Activated naive CD4-positive, alpha-beta T cell treated with anti-CD3 and anti-CD28 coated beads, Interleukin-2, amount 10 ng/mL, durations not matched to agents 7 days and 5 days (primary cell): ENCODE measurements around the gene TRAM2.
"Not testable (repeated sequence)": the region's sequence is repeated elsewhere in the genome, so short reads cannot be mapped to it uniquely, and the experiment has no call there.

Experiments
- CTCF ChIA-PET: fragments of 350-600 bp; sonication (Branson Sonifier 250); formaldehyde crosslinking; loops from one replicate; lab custom pipeline; 2021; ENCODE audit warnings: antibody characterized with exemption; lab: Charles Lee
- DNase-seq: peaks from one replicate; pipeline ENCODE4 v3.0.0-alpha.2; 2020
- H3K27ac Mint-ChIP-seq: one replicate; pipeline ENCODE4 v1.8.0; 2021; ENCODE audit warnings: mild to moderate bottlenecking, moderate library complexity, mixed read lengths
- H3K27me3 Mint-ChIP-seq: one replicate; pipeline ENCODE4 v1.8.0; 2021; ENCODE audit warnings: mild to moderate bottlenecking, mixed read lengths
- H3K36me3 Mint-ChIP-seq: one replicate; pipeline ENCODE4 v1.8.0; 2021; ENCODE audit warnings: mixed read lengths
- H3K4me1 Mint-ChIP-seq: one replicate; pipeline ENCODE4 v1.8.0; 2021; ENCODE audit warnings: mixed read lengths
- H3K4me3 Mint-ChIP-seq: one replicate; pipeline ENCODE4 v1.8.0; 2021; ENCODE audit warnings: mild to moderate bottlenecking, moderate library complexity, mixed read lengths
- H3K9me3 Mint-ChIP-seq: one replicate; pipeline ENCODE4 v1.8.0; 2021; ENCODE audit warnings: mixed read lengths

TRAM2 gene

DNA sequence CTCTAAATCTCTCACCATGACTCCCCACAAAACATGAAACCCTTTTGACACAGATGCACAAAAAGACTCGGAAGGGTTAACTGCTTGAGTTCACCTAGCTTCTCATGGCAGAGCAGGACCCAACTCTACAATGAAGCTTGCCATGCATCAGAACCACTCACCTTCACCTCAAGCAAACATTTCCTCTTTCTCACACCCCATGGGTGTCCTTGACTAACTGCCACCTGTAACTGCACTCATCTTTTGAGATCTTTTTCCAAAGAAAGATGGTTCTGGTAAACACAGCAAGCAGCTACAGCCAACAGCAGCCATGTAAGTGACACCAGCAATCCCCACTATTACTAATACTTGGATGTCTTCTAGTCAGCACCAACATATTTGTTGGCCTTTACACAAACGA, 80.2 kb downstream of the TRAM2 start:
- H3K4me3 Mint-ChIP-seq: no peak overlapping the region
- CTCF ChIA-PET: interaction anchor here (1.3 kb wide), 1 partner anchor 167 kb away, joined by 3 read pairs; no protein-coding TSS in a partner anchor
- DNase-seq: no peak
- H3K27ac Mint-ChIP-seq: no peak overlapping the region
- H3K27me3 Mint-ChIP-seq: no peaks in the 10 kb centered on the region
- no peaks in the 10 kb centered on the region for H3K36me3 Mint-ChIP-seq
- no peaks in the 10 kb centered on the region for H3K9me3 Mint-ChIP-seq
- H3K4me1 Mint-ChIP-seq: no peaks in the 10 kb centered on the region

DNA sequence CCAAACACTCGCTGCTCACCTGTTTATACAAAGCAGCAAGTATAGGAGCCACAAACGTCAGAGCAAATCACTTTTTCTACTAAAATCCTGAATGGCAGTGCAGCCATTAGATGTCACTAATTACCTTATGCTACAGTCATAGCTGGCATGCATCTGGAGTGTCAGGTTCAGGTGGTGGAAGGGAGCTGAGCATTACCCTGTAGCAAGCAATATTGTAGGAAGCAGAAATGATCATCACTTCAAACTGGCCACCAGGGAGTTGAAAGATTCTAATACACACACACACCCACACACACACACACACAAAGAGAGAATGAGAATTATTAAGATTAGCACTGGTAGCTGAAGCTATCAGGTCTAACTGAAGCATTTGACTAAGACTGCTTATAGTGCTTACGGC, 80.9 kb downstream of the TRAM2 start:
- H3K4me3 Mint-ChIP-seq: no peak overlapping the region
- H3K4me1 Mint-ChIP-seq: no peaks in the 10 kb centered on the region
- no peaks in the 10 kb centered on the region for H3K9me3 Mint-ChIP-seq
- H3K27me3 Mint-ChIP-seq: no peaks in the 10 kb centered on the region
- no peak for DNase-seq
- no peaks in the 10 kb centered on the region for H3K36me3 Mint-ChIP-seq
- no peak overlapping the region for H3K27ac Mint-ChIP-seq
- CTCF ChIA-PET: interaction anchor here (1.2 to 1.7 kb wide), 2 partner anchors 11 to 39 kb away, joined by 3 to 4 read pairs; no protein-coding TSS in a partner anchor

DNA sequence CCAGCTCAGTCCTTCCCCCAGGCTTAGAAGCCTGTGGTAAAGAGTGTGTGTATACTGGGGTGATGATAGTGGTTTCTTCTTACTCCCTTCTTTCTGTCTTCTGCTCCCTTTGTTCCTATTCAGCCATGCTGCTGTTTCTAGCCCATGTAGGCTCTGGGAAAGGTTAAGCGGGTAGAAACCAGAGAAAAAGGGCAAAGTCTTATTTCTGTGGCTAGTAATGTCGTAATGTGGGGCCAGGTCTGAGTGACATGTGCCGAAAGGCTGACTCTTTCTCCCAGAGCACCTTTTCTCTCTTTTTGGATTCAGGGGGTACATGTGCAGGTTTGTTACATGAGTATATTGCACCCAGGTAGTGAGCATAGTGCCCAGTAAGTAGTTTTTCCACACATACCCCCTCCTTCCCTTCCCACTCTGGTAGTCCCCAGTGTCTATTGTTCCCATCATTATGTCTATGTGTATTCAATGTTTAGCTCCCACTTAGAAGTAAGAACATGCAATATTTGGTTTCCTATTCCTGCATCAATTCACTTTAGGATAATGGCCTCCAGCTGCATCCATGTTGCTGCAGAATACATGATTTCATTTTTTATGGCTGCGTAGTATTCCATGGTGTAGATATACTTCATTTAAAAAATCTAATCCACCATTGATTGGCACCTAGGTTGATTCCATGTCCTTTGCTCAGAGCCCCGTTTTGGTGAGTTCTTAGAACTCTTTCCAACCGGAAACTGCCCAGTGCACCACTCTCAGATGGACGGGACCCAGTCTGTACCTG, 82.4 kb downstream of the TRAM2 start:
- DNase-seq: no peak
- no peaks in the 10 kb centered on the region for H3K27me3 Mint-ChIP-seq
- no peaks in the 10 kb centered on the region for H3K9me3 Mint-ChIP-seq
- H3K36me3 Mint-ChIP-seq: no peaks in the 10 kb centered on the region
- no peak overlapping the region for H3K4me3 Mint-ChIP-seq
- H3K4me1 Mint-ChIP-seq: no peaks in the 10 kb centered on the region
- H3K27ac Mint-ChIP-seq: no peak overlapping the region
- CTCF ChIA-PET: interaction anchor here (1.7 kb wide), 1 partner anchor 40 kb away, joined by 3 read pairs; no protein-coding TSS in a partner anchor

DNA sequence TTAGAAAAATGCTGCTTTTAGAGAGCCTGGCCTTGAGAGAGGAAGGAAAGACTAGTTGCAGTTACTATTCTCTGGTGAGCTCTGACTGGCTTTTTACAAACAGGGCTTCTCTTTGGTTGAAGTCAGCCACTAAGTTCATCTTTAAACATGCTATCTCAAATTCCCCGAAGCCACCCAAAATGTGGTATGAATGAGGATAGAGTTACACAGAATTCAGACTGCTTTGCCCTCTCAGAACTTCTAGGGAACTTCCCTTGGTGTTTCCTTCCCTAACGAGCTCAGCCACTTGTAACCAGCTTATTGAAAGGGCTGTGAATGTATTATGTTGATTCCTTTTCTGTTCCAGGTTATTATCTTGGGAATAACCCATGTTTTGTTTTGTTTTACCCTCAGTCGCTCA, 83.2 kb downstream of the TRAM2 start:
- no peaks in the 10 kb centered on the region for H3K4me1 Mint-ChIP-seq
- no peak overlapping the region for H3K27ac Mint-ChIP-seq
- CTCF ChIA-PET: interaction anchor here (0.7 kb wide), 1 partner anchor 97 kb away, joined by 4 read pairs; no protein-coding TSS in a partner anchor
- no peaks in the 10 kb centered on the region for H3K36me3 Mint-ChIP-seq
- DNase-seq: no peak
- H3K27me3 Mint-ChIP-seq: no peaks in the 10 kb centered on the region
- no peak overlapping the region for H3K4me3 Mint-ChIP-seq
- H3K9me3 Mint-ChIP-seq: no peaks in the 10 kb centered on the region

DNA sequence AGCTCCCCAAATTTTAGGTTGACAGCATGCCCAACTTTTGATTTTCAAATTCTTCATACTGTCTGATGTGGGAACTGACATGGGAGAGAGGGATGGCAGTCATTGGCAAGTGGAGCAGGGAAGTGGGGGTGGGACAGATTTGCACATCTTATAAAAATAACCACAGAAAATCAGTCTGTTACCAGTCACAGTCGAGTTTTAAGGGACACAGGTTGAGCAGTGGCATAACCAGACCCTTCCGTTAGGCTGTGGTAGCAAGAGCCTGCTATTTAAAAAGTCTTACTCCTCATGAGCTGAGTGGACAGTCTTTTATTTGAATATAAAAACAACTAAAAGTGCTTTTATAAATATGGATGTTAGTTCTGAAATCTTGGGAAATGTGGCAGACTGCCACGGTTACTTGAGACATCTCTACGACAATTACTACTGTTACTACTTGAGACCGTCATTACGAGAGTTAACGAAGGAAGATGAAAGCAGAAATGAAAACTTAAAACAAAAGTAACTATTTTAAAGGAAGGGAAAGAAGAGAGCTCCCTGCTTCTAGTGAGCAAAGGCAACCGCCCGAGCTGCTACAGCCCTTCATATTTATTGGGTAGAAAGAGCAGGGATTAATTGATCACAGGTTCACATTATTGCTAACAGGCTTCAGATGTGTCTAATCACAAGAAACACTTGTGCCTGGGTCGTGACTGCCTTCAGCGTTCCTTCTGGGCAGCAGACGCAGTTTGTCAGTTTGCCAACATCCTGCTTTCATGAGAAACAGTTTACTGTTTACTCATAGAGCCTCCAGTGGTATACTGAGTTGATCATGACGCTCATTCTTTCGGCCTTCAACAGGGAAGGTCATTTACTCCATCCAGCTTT, 85.4 kb downstream of the TRAM2 start:
- no peaks in the 10 kb centered on the region for H3K9me3 Mint-ChIP-seq
- no peaks in the 10 kb centered on the region for H3K36me3 Mint-ChIP-seq
- H3K27ac Mint-ChIP-seq: no peak overlapping the region
- no peak overlapping the region for H3K4me3 Mint-ChIP-seq
- no peak for DNase-seq
- CTCF ChIA-PET: no interaction called here
- H3K4me1 Mint-ChIP-seq: no peaks in the 10 kb centered on the region
- H3K27me3 Mint-ChIP-seq: no peaks in the 10 kb centered on the region

DNA sequence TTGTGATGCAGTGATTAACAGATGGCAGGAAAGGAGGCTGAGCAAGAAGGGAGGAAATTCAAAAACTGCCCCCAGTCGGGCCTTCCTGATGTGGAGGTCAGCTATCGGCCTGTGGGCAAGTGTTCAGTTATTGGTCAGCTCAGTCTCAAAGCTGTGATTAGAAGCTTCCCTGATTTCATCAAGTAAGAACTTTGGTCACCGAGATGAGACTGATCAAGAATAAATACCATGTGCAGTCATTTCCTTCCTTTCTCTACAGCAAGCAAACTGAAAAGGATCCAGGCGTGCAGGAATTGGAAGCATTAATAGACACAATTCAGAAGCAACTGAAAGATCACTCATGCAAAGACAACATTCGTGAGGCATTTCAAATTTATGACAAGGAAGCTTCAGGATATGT, 87.0 kb downstream of the TRAM2 start:
- no peaks in the 10 kb centered on the region for H3K9me3 Mint-ChIP-seq
- CTCF ChIA-PET: no interaction called here
- DNase-seq: no peak
- H3K36me3 Mint-ChIP-seq: no peaks in the 10 kb centered on the region
- no peaks in the 10 kb centered on the region for H3K4me1 Mint-ChIP-seq
- H3K27ac Mint-ChIP-seq: no peak overlapping the region
- no peak overlapping the region for H3K4me3 Mint-ChIP-seq
- H3K27me3 Mint-ChIP-seq: no peaks in the 10 kb centered on the region

DNA sequence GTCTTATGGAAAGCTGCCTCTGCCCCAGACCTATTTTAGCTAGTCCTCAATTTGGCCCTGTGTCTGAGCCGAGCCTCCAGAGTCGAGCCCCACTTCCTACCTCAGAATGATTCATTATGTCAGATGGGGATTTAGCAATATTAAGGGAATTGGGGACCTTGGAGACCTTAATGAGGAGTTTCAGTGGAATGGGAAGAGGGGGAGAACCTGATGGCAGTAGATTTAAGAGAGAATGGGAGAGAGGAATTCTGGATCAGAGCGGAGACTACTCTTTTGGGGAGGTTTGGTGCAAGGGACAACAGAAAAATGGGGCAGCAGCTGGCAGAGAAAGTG, 93.2 kb downstream of the TRAM2 start:
- Mint-ChIP-seq H3K27ac (no peak overlapping the region), H3K4me1 (no peaks in the 10 kb centered on the region), H3K36me3 (no peaks in the 10 kb centered on the region), H3K4me3 (no peak overlapping the region), H3K27me3 (no peaks in the 10 kb centered on the region), H3K9me3 (no peaks in the 10 kb centered on the region)
- CTCF ChIA-PET: no interaction called here
- DNase-seq: no peak

DNA sequence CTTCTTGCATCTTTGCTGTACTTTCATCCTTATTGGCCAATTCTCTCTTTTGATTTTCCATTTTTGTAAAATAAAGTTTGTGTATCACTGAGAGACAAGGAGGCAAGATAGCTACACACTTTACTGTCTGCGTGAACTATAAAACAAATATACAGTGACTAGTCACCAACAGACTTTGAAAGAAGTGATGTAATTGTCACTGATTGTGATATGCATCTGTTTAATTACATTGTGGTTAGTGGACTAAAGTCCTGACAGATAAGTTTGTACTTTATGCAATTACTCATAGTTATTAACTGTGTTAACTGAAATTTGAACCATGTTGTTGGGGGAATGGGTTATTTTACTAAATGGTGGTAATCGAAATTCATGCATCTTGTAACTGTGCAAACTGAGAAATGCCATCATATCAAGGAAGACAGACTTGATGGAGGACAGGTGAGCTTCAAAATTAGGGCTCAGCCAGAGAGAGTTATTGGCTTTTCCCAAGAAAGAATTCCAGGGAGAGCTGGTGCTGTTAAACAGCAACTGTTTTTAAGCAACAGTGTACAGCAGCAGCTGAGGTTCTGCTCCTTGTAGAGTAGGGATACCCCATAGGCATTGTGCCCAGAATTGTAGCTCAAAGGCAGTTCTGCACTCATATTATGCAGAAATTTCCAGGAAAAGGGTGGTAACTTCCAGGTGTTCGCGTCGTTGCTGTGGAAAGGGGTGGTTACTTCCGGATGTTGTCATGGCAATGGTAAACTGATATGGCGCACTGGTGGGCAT, 93.8 kb downstream of the TRAM2 start:
- no peaks in the 10 kb centered on the region for H3K9me3 Mint-ChIP-seq
- H3K36me3 Mint-ChIP-seq: no peaks in the 10 kb centered on the region

DNA sequence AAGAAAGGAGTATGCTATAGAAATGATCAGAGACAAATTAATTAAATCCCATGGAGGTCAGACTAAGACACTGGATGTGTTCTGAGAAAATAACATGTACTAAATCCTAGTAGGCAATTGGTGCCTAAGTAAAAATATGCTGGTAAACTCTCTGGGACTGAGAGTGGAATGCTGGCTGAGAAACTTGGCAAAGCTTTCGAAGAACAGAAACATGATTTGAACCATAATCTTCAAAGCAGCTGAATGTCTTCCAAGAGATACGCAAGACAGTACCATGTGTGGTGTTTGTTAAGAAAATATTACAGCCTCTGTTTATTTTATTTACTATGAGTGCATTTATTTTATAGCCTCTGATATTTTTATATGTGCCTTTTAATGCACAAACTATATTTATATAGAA, 101.6 kb downstream of the TRAM2 start:
- no peaks in the 10 kb centered on the region for H3K27me3 Mint-ChIP-seq
- no peaks in the 10 kb centered on the region for H3K9me3 Mint-ChIP-seq
- no peak overlapping the region for H3K4me3 Mint-ChIP-seq
- no peaks in the 10 kb centered on the region for H3K36me3 Mint-ChIP-seq
- no peaks in the 10 kb centered on the region for H3K4me1 Mint-ChIP-seq
- H3K27ac Mint-ChIP-seq: no peak overlapping the region
- DNase-seq: no peak
- CTCF ChIA-PET: no interaction called here

More for the DNA sequence above, 93.8 kb downstream of the TRAM2 start:
- Mint-ChIP-seq H3K27ac (no peak overlapping the region), H3K4me1 (no peaks in the 10 kb centered on the region), H3K27me3 (no peaks in the 10 kb centered on the region), H3K4me3 (no peak overlapping the region)
- CTCF ChIA-PET: no interaction called here
- no peak for DNase-seq

DNA sequence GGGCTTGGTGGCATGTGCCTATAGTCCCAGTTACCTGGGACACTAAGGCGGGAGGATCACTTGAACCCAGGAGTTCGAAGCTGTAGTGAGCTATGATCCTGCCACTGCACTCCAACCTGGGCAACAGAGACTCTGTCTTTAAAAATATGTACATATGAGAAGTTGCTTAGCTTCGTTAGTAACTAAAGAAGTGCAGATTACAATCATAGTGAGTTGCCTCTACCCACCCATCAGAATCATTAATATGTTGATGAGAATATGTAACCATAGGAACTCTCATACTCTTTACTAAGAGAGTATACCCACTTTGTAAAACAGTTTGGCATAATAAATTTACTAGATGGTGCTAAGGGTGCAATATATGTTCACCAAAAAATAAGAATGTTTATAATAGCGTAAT, 102.7 kb downstream of the TRAM2 start:
- Mint-ChIP-seq H3K36me3 (no peaks in the 10 kb centered on the region), H3K27ac (no peak overlapping the region), H3K27me3 (no peaks in the 10 kb centered on the region), H3K4me3 (no peak overlapping the region), H3K4me1 (no peaks in the 10 kb centered on the region), H3K9me3 (no peaks in the 10 kb centered on the region)
- CTCF ChIA-PET: no interaction called here
- no peak for DNase-seq

DNA sequence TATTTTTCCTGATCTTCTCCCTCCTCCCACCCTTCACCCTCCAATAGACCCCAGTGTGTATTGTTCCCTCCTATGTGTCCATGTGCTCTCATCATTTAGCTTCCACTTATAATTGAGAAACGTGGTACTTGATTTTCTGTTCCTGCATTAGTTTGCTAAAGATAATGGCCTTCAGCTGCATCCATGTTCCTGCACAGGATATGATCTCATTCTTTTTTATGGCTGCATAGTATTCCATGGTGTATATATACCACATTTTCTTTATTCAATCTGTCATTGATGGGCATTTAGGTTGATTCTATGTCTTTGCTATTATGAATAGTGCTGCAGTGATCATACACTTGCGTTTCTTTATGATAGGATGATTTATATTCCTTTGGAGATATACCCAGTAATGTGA, 115.7 kb downstream of the TRAM2 start:
- H3K27ac Mint-ChIP-seq, DNase-seq, H3K36me3 Mint-ChIP-seq, H3K27me3 Mint-ChIP-seq, H3K9me3 Mint-ChIP-seq, H3K4me3 Mint-ChIP-seq, H3K4me1 Mint-ChIP-seq, CTCF ChIA-PET: not testable (repeated sequence)

DNA sequence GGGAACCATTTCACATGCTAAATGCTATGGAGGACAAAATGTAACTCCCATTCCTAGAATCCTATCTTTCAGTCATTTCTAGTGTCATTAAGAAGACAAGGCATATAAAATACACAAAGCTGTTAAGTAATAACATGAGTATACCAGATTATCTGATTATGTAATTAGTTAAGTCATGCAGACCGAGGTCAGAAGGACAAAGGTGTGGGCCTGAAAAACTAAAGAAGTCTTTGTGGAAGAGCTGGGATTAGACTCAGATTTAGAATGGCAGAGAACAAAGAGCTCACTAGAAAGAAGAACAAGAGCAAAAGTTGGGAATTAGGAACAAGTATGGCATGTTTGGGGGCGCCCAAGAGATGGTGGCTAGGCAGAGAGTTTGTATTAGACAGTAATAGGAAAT, 119.8 kb downstream of the TRAM2 start:
- peaks cover 3% of the 10 kb centered on the region for H3K9me3 Mint-ChIP-seq
- no peak overlapping the region for H3K4me3 Mint-ChIP-seq
- H3K27ac Mint-ChIP-seq: no peak overlapping the region
- DNase-seq: no peak
- H3K27me3 Mint-ChIP-seq: no peaks in the 10 kb centered on the region
- H3K36me3 Mint-ChIP-seq: no peaks in the 10 kb centered on the region
- H3K4me1 Mint-ChIP-seq: no peaks in the 10 kb centered on the region
- CTCF ChIA-PET: no interaction called here

DNA sequence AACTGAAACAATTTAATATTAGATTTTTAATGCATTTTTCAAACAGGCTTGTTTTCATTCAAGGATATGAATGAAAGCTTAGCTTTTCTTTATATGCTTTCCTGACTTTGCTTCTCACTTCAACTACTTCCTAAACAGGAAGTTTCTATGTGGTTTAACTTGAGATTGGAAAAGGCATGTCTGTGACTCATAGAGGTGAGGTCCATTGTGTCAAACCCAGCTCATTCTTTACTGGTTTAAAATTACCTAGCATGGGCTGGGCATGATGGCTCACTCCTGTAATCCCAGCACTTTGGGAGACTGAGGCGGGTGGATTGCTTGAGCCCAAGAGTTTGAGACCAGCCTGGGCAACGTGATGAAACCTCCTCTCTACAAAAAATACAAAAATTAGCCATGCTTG, 122.3 kb downstream of the TRAM2 start:
- CTCF ChIA-PET: interaction anchor here (0.8 kb wide), 1 partner anchor 190 kb away, joined by 3 read pairs; no protein-coding TSS in a partner anchor
- peaks cover 2% of the 10 kb centered on the region for H3K36me3 Mint-ChIP-seq
- no peaks in the 10 kb centered on the region for H3K4me1 Mint-ChIP-seq
- no peak for DNase-seq
- no peak overlapping the region for H3K27ac Mint-ChIP-seq
- H3K9me3 Mint-ChIP-seq: peaks cover 17% of the 10 kb centered on the region
- no peak overlapping the region for H3K4me3 Mint-ChIP-seq
- H3K27me3 Mint-ChIP-seq: no peaks in the 10 kb centered on the region
